ENCODE measurements around the gene GART.
"Not testable (repeated sequence)": the region's sequence is repeated elsewhere in the genome, so short reads cannot be mapped to it uniquely, and the experiment has no call there.

- TF ChIP-seq HDAC2 (IDR thresholded peaks at IDR 0.05); ZNF207 (IDR thresholded peaks at IDR 0.05; ENCODE audit: borderline replicate concordance); EGR1 (IDR thresholded peaks at IDR 0.05; ENCODE audit: borderline replicate concordance in 1 of 2, low read depth in 2 of 2, low read length in 2 of 2); EP300 (IDR thresholded peaks at IDR 0.05; ENCODE audit: borderline replicate concordance in 1 of 2, control insufficient read depth in 1 of 2, low read depth in 2 of 2, low read length in 2 of 2); ZNF687 (IDR thresholded peaks at IDR 0.05); POLR2A (IDR thresholded peaks at IDR 0.05; ENCODE audit: low read depth, low read length); PML (IDR thresholded peaks at IDR 0.05; ENCODE audit: low read length); MAX (IDR thresholded peaks at IDR 0.05; ENCODE audit: low read depth, low read length); CBX3 (IDR thresholded peaks at IDR 0.05; ENCODE audit: borderline replicate concordance, low read depth): not testable (repeated sequence)
- TF ChIP-seq, protein P1, sequence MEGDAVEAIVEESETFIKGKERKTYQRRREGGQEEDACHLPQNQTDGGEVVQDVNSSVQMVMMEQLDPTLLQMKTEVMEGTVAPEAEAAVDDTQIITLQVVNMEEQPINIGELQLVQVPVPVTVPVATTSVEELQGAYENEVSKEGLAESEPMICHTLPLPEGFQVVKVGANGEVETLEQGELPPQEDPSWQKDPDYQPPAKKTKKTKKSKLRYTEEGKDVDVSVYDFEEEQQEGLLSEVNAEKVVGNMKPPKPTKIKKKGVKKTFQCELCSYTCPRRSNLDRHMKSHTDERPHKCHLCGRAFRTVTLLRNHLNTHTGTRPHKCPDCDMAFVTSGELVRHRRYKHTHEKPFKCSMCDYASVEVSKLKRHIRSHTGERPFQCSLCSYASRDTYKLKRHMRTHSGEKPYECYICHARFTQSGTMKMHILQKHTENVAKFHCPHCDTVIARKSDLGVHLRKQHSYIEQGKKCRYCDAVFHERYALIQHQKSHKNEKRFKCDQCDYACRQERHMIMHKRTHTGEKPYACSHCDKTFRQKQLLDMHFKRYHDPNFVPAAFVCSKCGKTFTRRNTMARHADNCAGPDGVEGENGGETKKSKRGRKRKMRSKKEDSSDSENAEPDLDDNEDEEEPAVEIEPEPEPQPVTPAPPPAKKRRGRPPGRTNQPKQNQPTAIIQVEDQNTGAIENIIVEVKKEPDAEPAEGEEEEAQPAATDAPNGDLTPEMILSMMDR (IDR thresholded peaks at IDR 0.05 in 2 of 3, conservative IDR thresholded peaks at IDR 0.05 in 1 of 3; ENCODE audit: control insufficient read depth in 2 of 3, extremely low read depth in 1 of 3, insufficient read depth in 1 of 3, low read depth in 3 of 3, low read length in 3 of 3): not testable (repeated sequence)
Observed at GRCh38 chr21:33469183-33469582, 72.7 kb downstream of the GART start.

Data from GM12878 (cell line).